ENCODE results near the gene ARHGAP15.

Gene ARHGAP15

DNA sequence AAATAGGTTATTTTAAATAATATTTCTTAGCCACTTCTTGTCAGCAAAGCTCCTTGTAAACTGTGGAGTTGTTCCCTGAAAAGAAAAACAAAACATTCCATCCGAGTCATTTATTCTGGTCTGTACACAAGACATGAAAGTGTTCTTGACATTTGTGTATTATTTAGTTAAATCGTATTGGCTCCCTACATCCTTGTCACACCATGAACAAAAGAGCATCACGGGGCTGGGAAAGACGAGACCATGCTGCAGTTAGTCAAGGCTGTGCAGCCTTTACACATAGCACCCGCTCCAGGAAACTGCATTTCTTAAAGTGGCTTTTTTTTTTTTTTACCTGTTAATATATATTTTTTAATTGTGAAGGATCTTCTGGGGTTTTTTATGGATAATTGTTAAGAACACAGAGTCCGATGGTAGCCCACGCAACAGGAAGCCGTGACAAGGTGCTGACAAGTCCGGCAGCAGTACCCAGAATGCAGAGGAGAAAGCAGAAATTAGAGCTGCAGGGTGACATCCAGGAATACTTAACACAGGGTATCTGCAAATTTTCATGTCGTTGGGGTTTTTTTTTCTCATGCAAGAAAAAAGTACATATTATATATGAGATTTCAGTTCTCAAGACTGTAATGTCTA is 588.4 kb downstream of the ARHGAP15 start:
- Histone ChIP-seq H3K4me3 (ENCODE audit: low read depth in 1 of 2, low read length in 1 of 2) (no peak overlapping the region), H3K36me3 (peaks cover 7% of the 10 kb centered on the region)

DNA sequence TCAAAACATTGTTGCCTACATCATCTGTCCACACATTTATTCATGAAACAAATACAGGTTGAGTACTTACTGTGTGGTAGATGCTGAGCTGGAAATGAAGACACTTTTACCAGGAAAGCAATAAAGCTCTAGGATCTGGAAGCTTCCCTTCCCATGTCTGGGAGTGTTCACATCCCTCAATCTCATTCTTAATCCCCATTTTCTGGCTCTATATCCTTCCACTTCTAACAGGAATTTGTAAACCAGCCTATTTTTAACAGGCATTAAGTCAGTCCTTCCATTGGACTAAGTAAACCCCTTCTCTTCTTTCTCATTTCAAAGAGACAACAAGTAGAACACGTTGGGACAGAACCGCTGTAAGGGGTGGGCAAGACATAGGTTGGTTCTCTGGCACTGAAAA is 589.5 kb downstream of the ARHGAP15 start:
- no peak overlapping the region for H3K4me3 ChIP-seq (ENCODE audit: low read depth in 1 of 2, low read length in 1 of 2)
- no peak overlapping the region for H3K27ac ChIP-seq
- H3K27me3 ChIP-seq, result no peaks in the 10 kb centered on the region
- H3K9me3 ChIP-seq, result no peaks in the 10 kb centered on the region
- peaks cover 0 to 10% of the 10 kb centered on the region in 2 experiments for H3K4me1 ChIP-seq (ENCODE audit: control insufficient read depth in 1 of 2, insufficient read depth in 1 of 2, low read depth in 1 of 2, low read length in 1 of 2)
- no peak for TF ChIP-seq CTCF (IDR thresholded peaks at IDR 0.05)
- no peaks in the 10 kb centered on the region for H3K36me3 ChIP-seq

More for the DNA sequence above, 588.4 kb downstream of the ARHGAP15 start:
- TF ChIP-seq CTCF (IDR thresholded peaks at IDR 0.05), result no peak
- Histone ChIP-seq H3K27me3 (no peaks in the 10 kb centered on the region), H3K9me3 (no peaks in the 10 kb centered on the region), H3K4me1 (ENCODE audit: control insufficient read depth in 1 of 2, insufficient read depth in 1 of 2, low read depth in 1 of 2, low read length in 1 of 2) (peaks cover 0 to 6% of the 10 kb centered on the region in 2 experiments), H3K27ac (no peak overlapping the region)

DNA sequence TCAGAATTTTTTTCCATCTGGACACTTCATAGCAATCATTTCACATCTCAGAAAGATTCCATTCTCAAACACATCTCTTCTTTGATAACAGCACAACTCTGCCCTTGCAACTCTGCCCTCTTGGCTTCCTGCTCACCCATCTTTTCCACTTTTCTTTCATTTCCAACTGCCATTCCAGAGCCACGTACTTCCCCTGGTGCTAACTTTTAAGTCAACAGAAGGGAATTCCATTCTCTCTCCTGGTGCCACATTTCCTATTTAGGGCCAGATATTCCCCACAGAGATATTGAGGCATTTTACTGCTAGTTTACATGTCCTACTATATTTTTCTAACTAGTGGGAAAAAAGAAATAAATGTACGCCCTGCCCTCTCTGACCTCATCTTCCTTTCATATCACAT is 590.2 kb downstream of the ARHGAP15 start:
- Histone ChIP-seq H3K27ac (no peak overlapping the region), H3K36me3 (no peaks in the 10 kb centered on the region), H3K4me1 (ENCODE audit: control insufficient read depth in 1 of 2, insufficient read depth in 1 of 2, low read depth in 1 of 2, low read length in 1 of 2) (peaks cover 0 to 10% of the 10 kb centered on the region in 2 experiments), H3K27me3 (no peaks in the 10 kb centered on the region), H3K4me3 (ENCODE audit: low read depth in 1 of 2, low read length in 1 of 2) (no peak overlapping the region), H3K9me3 (no peaks in the 10 kb centered on the region)
- TF ChIP-seq CTCF (IDR thresholded peaks at IDR 0.05), result no peak

GRCh38 chr2:143720095-143720664 is 591.0 kb downstream of the ARHGAP15 start:
- Histone ChIP-seq H3K4me3 (ENCODE audit: low read depth in 1 of 2, low read length in 1 of 2) (no peak overlapping the region), H3K27me3 (no peaks in the 10 kb centered on the region), H3K9me3 (no peaks in the 10 kb centered on the region), H3K27ac (no peak overlapping the region), H3K4me1 (ENCODE audit: control insufficient read depth in 1 of 2, insufficient read depth in 1 of 2, low read depth in 1 of 2, low read length in 1 of 2) (peaks cover 0 to 10% of the 10 kb centered on the region in 2 experiments), H3K36me3 (no peaks in the 10 kb centered on the region)
- no peak for TF ChIP-seq CTCF (IDR thresholded peaks at IDR 0.05)

GRCh38 chr2:143725400-143725799 is 596.2 kb downstream of the ARHGAP15 start:
- H3K36me3 ChIP-seq, result peaks cover 6% of the 10 kb centered on the region
- H3K4me1 ChIP-seq (ENCODE audit: control insufficient read depth in 1 of 2, insufficient read depth in 1 of 2, low read depth in 1 of 2, low read length in 1 of 2), result peaks cover 8 to 23% of the 10 kb centered on the region in 2 experiments
- no peaks in the 10 kb centered on the region for H3K27me3 ChIP-seq
- no peak for TF ChIP-seq CTCF (IDR thresholded peaks at IDR 0.05)
- no peak overlapping the region for H3K27ac ChIP-seq
- H3K4me3 ChIP-seq (ENCODE audit: low read depth in 1 of 2, low read length in 1 of 2), result no peak overlapping the region
- no peaks in the 10 kb centered on the region for H3K9me3 ChIP-seq

Data from neutrophil (primary cell).